ENCODE data around the gene RPS6KB2. TPM values are rescaled to one million over a fixed set of nuclear protein-coding genes. Genes with fewer than 3 reads are reported as not detected.
"Not testable (repeated sequence)": the region's sequence is repeated elsewhere in the genome, so short reads cannot be mapped to it uniquely, and the experiment has no call there.

The RPS6KB2 gene
- total and polyA plus RNA-seq, 9 of the 15 experiments (the other 6 are each of a cell fraction or from before 2014, with no cell fraction given): 0.42 to 122 (median 82.6) TPM

GRCh38 chr11:67477344-67478050 is 49.2 kb downstream of the RPS6KB2 start:
- POLR2A ChIA-PET: interaction anchor here (0.6 to 1.5 kb wide), 4 partner anchors 9 to 54 kb away, joined by 3 to 4 read pairs (median 4); no protein-coding TSS in a partner anchor
- peak; percentile 47; the same call in 1 of the 2 replicates for TF ChIP-seq HMBOX1 (IDR thresholded peaks at IDR 0.05)
- TF ChIP-seq ZNF592 (IDR thresholded peaks at IDR 0.05): peak; percentile 67
- TF ChIP-seq DPF2 (IDR thresholded peaks at IDR 0.05): peak; percentile 85
- TF ChIP-seq EP400 (IDR thresholded peaks at IDR 0.05): peak; percentile 69
- TF ChIP-seq HDAC1 (IDR thresholded peaks at IDR 0.05): peak in 1 of 2 experiments; percentile 17; a peak in 1 of 4 replicates
- TF ChIP-seq NBN (IDR thresholded peaks at IDR 0.05; ENCODE audit: low read depth): 0 out of 2 replicates have a peak, but pooled peaks have one; percentile 33

More at GRCh38 chr11:67477344-67478050, 49.2 kb downstream of the RPS6KB2 start:
- CTCF ChIA-PET (ENCODE audit: low intra/inter-chr PET ratio): interaction anchor here (0.6 kb wide), 1 partner anchor 612 kb away, joined by 3 read pairs; no protein-coding TSS in a partner anchor
- H3K36me3 ChIP-seq (ENCODE audit: control insufficient read depth, insufficient read depth, low read length); H3K9me1 ChIP-seq (ENCODE audit: control insufficient read depth, insufficient read depth, low read length); BruUV-seq (replicated peaks); H3K9ac ChIP-seq (ENCODE audit: insufficient read depth in 1 of 2, low read depth in 2 of 2, low read length in 2 of 2); H3K4me3 ChIP-seq; H3K27me3 ChIP-seq (ENCODE audit: control insufficient read depth in 2 of 2, insufficient read depth in 2 of 2, low read length in 2 of 2); H3K79me2 ChIP-seq (ENCODE audit: control insufficient read depth, insufficient read depth, low read length); H3K9me3 ChIP-seq (replicated peaks; ENCODE audit: control insufficient read depth, insufficient read depth, low read depth, low read length); DNase-seq (ENCODE audit: extremely low read depth in 1 of 4, low spot score in 3 of 4); H4K20me1 ChIP-seq (replicated peaks; ENCODE audit: control insufficient read depth, insufficient read depth, low read length); in situ Hi-C loops (cut with MboI); FAIRE-seq; H3K4me2 ChIP-seq (ENCODE audit: insufficient read depth, low read length); intact Hi-C loops (cut with micrococcal nuclease): not testable (repeated sequence)
- Histone ChIP-seq H3K27ac (ENCODE audit: extremely low read depth, low read depth, low read length) (peak overlapping the region; percentile 76), H2AFZ (ENCODE audit: low read depth, low read length) (peak overlapping the region; percentile 73), H3K4me1 (replicated peaks in 1 of 2; ENCODE audit: control insufficient read depth in 2 of 2, insufficient read depth in 2 of 2, low read length in 2 of 2) (peaks cover 12 to 32% of the 10 kb centered on the region in 2 experiments; a peak in 4 of 5 replicates)
- WGBS (ENCODE audit: insufficient coverage, low coverage, missing lambda C conversion rate): 48% methylated on average over 8 of the region's 16 CpGs
- ATAC-seq: peak; percentile 65

Measured in K562 (cell line).